Neuronal stem cell (in vitro differentiated cells): ENCODE measurements around the gene ANKZF1.
A peak's percentile ranks its signal among the peaks of the same experiment; 100 is the strongest.

Experiments used
- DNase-seq: peaks from one replicate; pipeline ENCODE4 v3.0.0-alpha.2; 2013; ENCODE audit warnings: low spot score
- H2AFZ ChIP-seq: one replicate; pipeline ENCODE4 v1.6.1; 2013; ENCODE audit warnings: mild to moderate bottlenecking, low read length, inconsistent platforms
- H2AK5ac ChIP-seq: 2 replicates; pipeline ENCODE4 v1.6.1; 2013; ENCODE audit warnings: low read depth, mild to moderate bottlenecking, inconsistent platforms, low read length, moderate library complexity, mixed read lengths
- H2BK120ac ChIP-seq: 2 replicates; pipeline ENCODE4 v1.6.1; 2013; ENCODE audit warnings: low read depth, mild to moderate bottlenecking, inconsistent platforms, low read length, moderate library complexity, mixed read lengths
- H2BK12ac ChIP-seq: one replicate; pipeline ENCODE4 v1.6.1; 2013; ENCODE audit warnings: low read length, inconsistent platforms
- H2BK15ac ChIP-seq: 2 replicates; pipeline ENCODE4 v1.6.1; 2013; ENCODE audit warnings: mild to moderate bottlenecking, low read length, inconsistent platforms, mixed read lengths
- H2BK5ac ChIP-seq: one replicate; pipeline ENCODE4 v1.6.1; 2013; ENCODE audit warnings: inconsistent platforms, mild to moderate bottlenecking, low read length, moderate library complexity
- H3K14ac ChIP-seq: one replicate; pipeline ENCODE4 v1.6.1; 2013; ENCODE audit warnings: low read length, inconsistent platforms
- H3K18ac ChIP-seq: 2 replicates; pipeline ENCODE4 v1.6.1; 2013; ENCODE audit warnings: low read length, inconsistent platforms
- H3K23ac ChIP-seq: 2 replicates; pipeline ENCODE4 v1.6.1; 2013; ENCODE audit warnings: low read depth, mild to moderate bottlenecking, mixed read lengths, low read length, inconsistent platforms; ENCODE audit not compliant: poor library complexity
- H3K27ac ChIP-seq: replicated peaks from 3 replicates; pipeline ENCODE4 v1.5.1; 2013; ENCODE audit warnings: low read length, inconsistent platforms
- H3K27me3 ChIP-seq, 3 experiments: 2 replicates each; pipeline ENCODE4 v1.6.1; 2013; ENCODE audit warnings: low read length in 3 of 3, mild to moderate bottlenecking in 2 of 3, inconsistent platforms in 1 of 3, low read depth in 1 of 3, mixed read lengths in 1 of 3, moderate library complexity in 1 of 3; ENCODE audit not compliant: control insufficient read depth in 3 of 3, insufficient read depth in 3 of 3
- H3K36me3 ChIP-seq, 2 donors: replicated peaks in 1 of 2; 2 replicates each; pipeline ENCODE4 v1.6.1; 2013; ENCODE audit warnings: low read length in 2 of 2; ENCODE audit not compliant: control insufficient read depth in 2 of 2, insufficient read depth in 2 of 2
- H3K4ac ChIP-seq: 2 replicates; pipeline ENCODE4 v1.6.1; 2013; ENCODE audit warnings: inconsistent platforms, mild to moderate bottlenecking, low read length, moderate library complexity
- H3K4me1 ChIP-seq, 2 donors: 1 replicate in 1 of 2; 2 replicates in 1 of 2; pipeline ENCODE4 v1.6.1; 2013; ENCODE audit warnings: low read length in 2 of 2, low read depth in 1 of 2; ENCODE audit not compliant: control insufficient read depth in 2 of 2, insufficient read depth in 1 of 2
- H3K4me2 ChIP-seq: one replicate; pipeline ENCODE4 v1.6.1; 2013; ENCODE audit warnings: mild to moderate bottlenecking, low read length, inconsistent platforms; ENCODE audit not compliant: insufficient read depth, poor library complexity, severe bottlenecking
- H3K4me3 ChIP-seq, 2 donors: 2 replicates each; pipeline ENCODE4 v1.5.1; 2013; ENCODE audit warnings: low read length in 2 of 2, mild to moderate bottlenecking in 2 of 2, inconsistent platforms in 1 of 2, moderate library complexity in 1 of 2
- H3K79me1 ChIP-seq: one replicate; pipeline ENCODE4 v1.6.1; 2013; ENCODE audit warnings: low read depth, mild to moderate bottlenecking, inconsistent platforms, low read length, moderate library complexity
- H3K9ac ChIP-seq: one replicate; pipeline ENCODE4 v1.6.1; 2013; ENCODE audit warnings: mild to moderate bottlenecking, low read depth, low read length, inconsistent platforms; ENCODE audit not compliant: poor library complexity
- H3K9me3 ChIP-seq, 2 donors: replicated peaks in 1 of 2; 2 replicates each; pipeline versions ENCODE3 to v1.6.1; 2013; ENCODE audit warnings: low read length in 2 of 2, mild to moderate bottlenecking in 2 of 2, inconsistent platforms in 1 of 2, low read depth in 1 of 2, mixed read lengths in 1 of 2, moderate library complexity in 1 of 2; ENCODE audit not compliant: control insufficient read depth in 2 of 2, insufficient read depth in 1 of 2
- H4K8ac ChIP-seq: one replicate; pipeline ENCODE4 v1.6.1; 2013; ENCODE audit warnings: low read depth, mild to moderate bottlenecking, inconsistent platforms, low read length, moderate library complexity
- H4K91ac ChIP-seq: one replicate; pipeline ENCODE4 v1.6.1; 2013; ENCODE audit warnings: low read length, low read depth, mild to moderate bottlenecking, inconsistent platforms; ENCODE audit not compliant: poor library complexity
- WGBS, 2 donors: extraction: QIAGEN DNeasy Blood & Tissue Kit; methylation state at CpG; one replicate each; pipeline ENCODE4 v1.1.7; 2013; ENCODE audit warnings: missing lambda C conversion rate in 2 of 2, mixed read lengths in 1 of 2; ENCODE audit not compliant: insufficient read length in 2 of 2, insufficient replicate concordance in 1 of 2; ENCODE audit errors: extremely low coverage in 2 of 2; 5-methylcytosine and 5-hydroxymethylcytosine counted together

Gene ANKZF1

GRCh38 chr2:219277703-219278654, 48.4 kb downstream of the ANKZF1 start:
- Histone ChIP-seq H3K14ac (no peak overlapping the region), H3K23ac (no peak overlapping the region), H3K4me3 (peak overlapping the region in 1 of 2 donors; percentile 62), H3K4ac (no peak overlapping the region), H4K8ac (no peak overlapping the region), H2BK5ac (no peak overlapping the region), H2BK15ac (no peak overlapping the region), H3K27me3 (peaks cover 0 to 12% (median 3%) of the 10 kb centered on the region in 3 experiments), H3K36me3 (peaks cover 9 to 22% of the 10 kb centered on the region in 2 donors), H2BK12ac (no peak overlapping the region), H3K4me1 (peaks cover 21 to 24% of the 10 kb centered on the region in 2 donors), H3K4me2 (no peak overlapping the region), H3K18ac (no peak overlapping the region), H2BK120ac (no peak overlapping the region), H3K9me3 (no peaks in the 10 kb centered on the region), H2AFZ (peak overlapping the region; percentile 96), H4K91ac (no peak overlapping the region), H3K27ac (no peak overlapping the region), H2AK5ac (peak overlapping the region; percentile 17), H3K79me1 (no peaks in the 10 kb centered on the region), H3K9ac (no peak overlapping the region)
- peak; percentile 76 for DNase-seq
- no CpG with 5 or more reads among the region's 25 CpGs for WGBS, 2 donors

GRCh38 chr2:219278655-219279150, 49.1 kb downstream of the ANKZF1 start:
- H2BK5ac ChIP-seq, result no peak overlapping the region
- peak overlapping the region; percentile 17 for H2AK5ac ChIP-seq
- peak overlapping the region; percentile 81 for H3K4me2 ChIP-seq
- H3K18ac ChIP-seq, result peak overlapping the region; percentile 70
- no peak overlapping the region for H3K23ac ChIP-seq
- H3K9me3 ChIP-seq, result no peaks in the 10 kb centered on the region
- peak overlapping the region; percentile 62 to 75 for H3K4me3 ChIP-seq
- H3K4ac ChIP-seq, result no peak overlapping the region
- H4K91ac ChIP-seq, result no peak overlapping the region
- H3K79me1 ChIP-seq, result no peaks in the 10 kb centered on the region
- no peak for DNase-seq
- WGBS, 2 donors, result no CpG with 5 or more reads among the region's 9 CpGs
- H3K36me3 ChIP-seq, result peaks cover 16 to 28% of the 10 kb centered on the region in 2 donors
- H2BK12ac ChIP-seq, result no peak overlapping the region
- peaks cover 0 to 12% (median 3%) of the 10 kb centered on the region in 3 experiments for H3K27me3 ChIP-seq
- H2BK15ac ChIP-seq, result no peak overlapping the region
- H2BK120ac ChIP-seq, result no peak overlapping the region
- no peak overlapping the region for H3K14ac ChIP-seq
- peak overlapping the region; percentile 81 for H3K27ac ChIP-seq
- H3K4me1 ChIP-seq, result peaks cover 21 to 24% of the 10 kb centered on the region in 2 donors
- no peak overlapping the region for H4K8ac ChIP-seq
- H2AFZ ChIP-seq, result peak overlapping the region; percentile 96
- H3K9ac ChIP-seq, result peak overlapping the region; percentile 34

- H3K4me1 ChIP-seq, result peaks cover 19% of the 10 kb centered on the region in 2 donors
- H3K27me3 ChIP-seq, result peaks cover 0 to 9% (median 3%) of the 10 kb centered on the region in 3 experiments
- peak; percentile 92 for DNase-seq
- no CpG with 5 or more reads among the region's 65 CpGs for WGBS, 2 donors
- H2BK15ac ChIP-seq, result peak within 1 kb of the TSS; percentile 78
- no peaks in the 10 kb centered on the region for H3K79me1 ChIP-seq
- H3K27ac ChIP-seq, result peak within 1 kb of the TSS; percentile 81
- H3K9me3 ChIP-seq, result no peaks in the 10 kb centered on the region
- H3K23ac ChIP-seq, result peak within 1 kb of the TSS; percentile 15
- H4K91ac ChIP-seq, result no peak within 1 kb of the TSS
- H4K8ac ChIP-seq, result no peak within 1 kb of the TSS
- H2AK5ac ChIP-seq, result peak within 1 kb of the TSS; percentile 60
- no peak within 1 kb of the TSS for H2BK12ac ChIP-seq
- H2AFZ ChIP-seq, result peak within 1 kb of the TSS; percentile 96
- peak within 1 kb of the TSS; percentile 74 for H3K9ac ChIP-seq
- no peak within 1 kb of the TSS for H3K4ac ChIP-seq
- no peak within 1 kb of the TSS for H2BK120ac ChIP-seq
- no peak within 1 kb of the TSS for H3K14ac ChIP-seq
- peak within 1 kb of the TSS; percentile 90 for H3K18ac ChIP-seq
- H2BK5ac ChIP-seq, result peak within 1 kb of the TSS; percentile 90
- H3K36me3 ChIP-seq, result peaks cover 17 to 34% of the 10 kb centered on the region in 2 donors
- peak within 1 kb of the TSS; percentile 62 to 78 for H3K4me3 ChIP-seq
- peak within 1 kb of the TSS; percentile 97 for H3K4me2 ChIP-seq
These were observed 49.7 kb downstream of the ANKZF1 start, which contains the start of gene DNAJB2 for GRCh38 chr2:219279151-219279915. Gene DNAJB2 (plus strand): TSS chr2:219279366. CDS start chr2:219279834, 468 bp downstream.
